Esophagus (tissue), 2 donors: Measurements from ENCODE around the gene TMTC1. TPM values are rescaled to one million over a fixed set of nuclear protein-coding genes. Genes with fewer than 3 reads are reported as not detected.

ENCODE experiments used
- H3K27ac ChIP-seq, 2 donors: one replicate each; pipeline ENCODE4 v1.5.1; 2013; ENCODE audit warnings: low read depth in 2 of 2, mild to moderate bottlenecking in 2 of 2, inconsistent platforms in 1 of 2, low read length in 1 of 2, moderate library complexity in 1 of 2
- H3K27me3 ChIP-seq, 2 donors: one replicate each; pipeline ENCODE4 v1.6.1; 2013; ENCODE audit warnings: low read length in 2 of 2, control low read depth in 1 of 2, mild to moderate bottlenecking in 1 of 2; ENCODE audit not compliant: insufficient read depth in 2 of 2, control insufficient read depth in 1 of 2
- H3K36me3 ChIP-seq, 2 donors: one replicate each; pipeline ENCODE4 v1.6.1; 2013; ENCODE audit warnings: low read length in 1 of 2; ENCODE audit not compliant: control insufficient read depth in 2 of 2, insufficient read depth in 2 of 2
- H3K4me1 ChIP-seq, 2 donors: one replicate each; pipeline ENCODE4 v1.6.1; 2013; ENCODE audit warnings: low read length in 1 of 2; ENCODE audit not compliant: control insufficient read depth in 2 of 2, insufficient read depth in 2 of 2
- H3K4me3 ChIP-seq, 2 donors: one replicate each; pipeline ENCODE4 v1.5.1; 2013; ENCODE audit warnings: low read length in 2 of 2, mild to moderate bottlenecking in 2 of 2, low read depth in 1 of 2, moderate library complexity in 1 of 2
- H3K9me3 ChIP-seq, 2 donors: one replicate each; pipeline ENCODE4 v1.6.1; 2013; ENCODE audit warnings: mild to moderate bottlenecking in 2 of 2, low read depth in 1 of 2, low read length in 1 of 2, moderate library complexity in 1 of 2; ENCODE audit not compliant: control insufficient read depth in 2 of 2, insufficient read depth in 1 of 2
- WGBS, 2 donors: extraction: QIAGEN DNeasy Blood & Tissue Kit; methylation state at CpG; one replicate each; pipeline ENCODE4 v1.1.7; 2013; 5-methylcytosine and 5-hydroxymethylcytosine counted together
- polyA plus RNA-seq, 2 donors: library from polyadenylated mRNA; stranded (reverse); fragments of 200-250 nt; gene quantifications; one replicate each; pipeline ENCODE4 v1.2.3, GENCODE V29; 2013
- donor health status: healthy with polysubstance abuse.
- donor health status: Bipolar disorder and iron deficiency.

The TMTC1 gene
- polyA plus RNA-seq, 2 donors: 1.3 to 1.6 TPM

DNA sequence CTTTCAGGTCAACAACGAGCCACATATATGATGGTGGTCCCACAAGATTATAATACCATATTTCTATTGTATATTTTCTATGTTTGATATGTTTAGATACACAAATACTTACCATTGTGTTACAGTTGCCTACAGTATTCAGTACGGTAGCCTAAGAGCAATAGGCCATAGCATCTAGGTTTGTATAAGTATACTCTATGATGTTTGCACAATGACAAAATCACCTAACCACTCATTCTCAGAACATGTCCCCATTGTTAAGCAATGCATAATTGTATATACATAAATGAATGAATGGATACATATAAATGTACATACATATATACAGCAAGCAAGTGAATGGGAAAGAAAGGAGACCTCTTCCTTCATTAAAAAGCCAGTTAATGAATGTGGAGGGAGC lies 23.8 kb downstream of the TMTC1 start:
- Histone ChIP-seq H3K36me3 (no peaks in the 10 kb centered on the region), H3K27me3 (no peaks in the 10 kb centered on the region), H3K4me3 (no peak overlapping the region), H3K27ac (no peak overlapping the region), H3K9me3 (no peaks in the 10 kb centered on the region), H3K4me1 (no peaks in the 10 kb centered on the region)
- 88 to 90% methylated on average over 2 of the region's 2 CpGs for WGBS, 2 donors

GRCh38 chr12:29756741-29757390 lies 26.9 kb downstream of the TMTC1 start:
- Histone ChIP-seq H3K4me1 (no peaks in the 10 kb centered on the region), H3K36me3 (no peaks in the 10 kb centered on the region), H3K27me3 (no peaks in the 10 kb centered on the region), H3K9me3 (no peaks in the 10 kb centered on the region), H3K4me3 (no peak overlapping the region), H3K27ac (no peak overlapping the region)

GRCh38 chr12:29754235-29755189 lies 29.2 kb downstream of the TMTC1 start:
- Histone ChIP-seq H3K36me3 (no peaks in the 10 kb centered on the region), H3K4me1 (no peaks in the 10 kb centered on the region), H3K9me3 (no peaks in the 10 kb centered on the region), H3K27ac (no peak overlapping the region), H3K4me3 (no peak overlapping the region), H3K27me3 (no peaks in the 10 kb centered on the region)
- 59 to 63% methylated on average over 8 of the region's 8 CpGs for WGBS, 2 donors

- Histone ChIP-seq H3K4me1 (no peaks in the 10 kb centered on the region), H3K27me3 (no peaks in the 10 kb centered on the region), H3K4me3 (no peak overlapping the region), H3K9me3 (no peaks in the 10 kb centered on the region), H3K36me3 (no peaks in the 10 kb centered on the region), H3K27ac (no peak overlapping the region)
- 94 to 97% methylated on average over 3 of the region's 3 CpGs for WGBS, 2 donors
These were observed 31.6 kb downstream of the TMTC1 start for GRCh38 chr12:29752121-29752520.

DNA sequence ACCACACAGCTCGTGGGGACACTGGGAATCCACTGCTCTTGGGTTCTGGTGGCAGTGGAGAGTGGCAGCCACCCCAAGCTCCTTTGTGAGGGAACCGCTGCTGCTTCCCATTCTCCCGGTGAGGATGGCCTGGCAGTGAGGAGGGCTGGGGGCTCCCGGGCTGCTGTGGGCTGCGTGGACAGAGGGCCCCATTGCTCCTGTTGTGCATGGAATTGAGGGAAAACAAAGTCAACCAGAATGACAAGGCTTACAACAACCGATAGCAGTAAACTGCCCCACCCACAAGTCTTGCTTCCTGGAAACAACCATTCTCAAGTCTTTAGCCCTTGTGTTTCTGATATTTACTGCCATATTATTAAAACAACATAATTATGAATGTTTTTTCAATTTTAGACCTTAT lies 32.1 kb downstream of the TMTC1 start:
- 78 to 82% methylated on average over 6 of the region's 6 CpGs for WGBS, 2 donors
- Histone ChIP-seq H3K27me3 (no peaks in the 10 kb centered on the region), H3K4me3 (no peak overlapping the region)

DNA sequence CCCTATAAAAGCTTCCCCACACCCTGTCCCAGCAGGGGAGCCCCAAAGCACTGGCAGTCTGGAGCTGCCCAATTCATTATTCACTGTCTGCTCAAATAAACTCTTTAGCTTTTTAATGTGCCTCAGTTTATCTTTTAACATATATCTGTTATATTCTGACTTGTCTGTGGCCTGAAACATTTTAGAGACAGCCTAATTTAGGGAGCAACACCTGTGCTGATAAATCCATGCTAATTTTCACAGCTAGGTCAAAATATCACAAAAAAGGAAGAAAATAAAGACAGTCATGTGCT lies 32.9 kb downstream of the TMTC1 start:
- Histone ChIP-seq H3K36me3 (no peaks in the 10 kb centered on the region), H3K4me3 (no peak overlapping the region), H3K27ac (no peak overlapping the region), H3K27me3 (no peaks in the 10 kb centered on the region), H3K4me1 (no peaks in the 10 kb centered on the region), H3K9me3 (no peaks in the 10 kb centered on the region)

More for the DNA sequence above, 32.1 kb downstream of the TMTC1 start:
- Histone ChIP-seq H3K27ac (no peak overlapping the region), H3K36me3 (no peaks in the 10 kb centered on the region), H3K9me3 (no peaks in the 10 kb centered on the region), H3K4me1 (no peaks in the 10 kb centered on the region)

GRCh38 chr12:29750131-29750927 lies 33.4 kb downstream of the TMTC1 start:
- H3K4me3 ChIP-seq: no peak overlapping the region
- H3K4me1 ChIP-seq: no peaks in the 10 kb centered on the region
- H3K27me3 ChIP-seq: no peaks in the 10 kb centered on the region
- 44 to 56% methylated on average over 1 of the region's 1 CpG for WGBS, 2 donors
- H3K9me3 ChIP-seq: no peaks in the 10 kb centered on the region
- H3K36me3 ChIP-seq: no peaks in the 10 kb centered on the region
- no peak overlapping the region for H3K27ac ChIP-seq

GRCh38 chr12:29744365-29744764 lies 39.4 kb downstream of the TMTC1 start:
- no peak overlapping the region for H3K4me3 ChIP-seq
- WGBS, 2 donors: 0% methylated on average over 1 of the region's 1 CpG

DNA sequence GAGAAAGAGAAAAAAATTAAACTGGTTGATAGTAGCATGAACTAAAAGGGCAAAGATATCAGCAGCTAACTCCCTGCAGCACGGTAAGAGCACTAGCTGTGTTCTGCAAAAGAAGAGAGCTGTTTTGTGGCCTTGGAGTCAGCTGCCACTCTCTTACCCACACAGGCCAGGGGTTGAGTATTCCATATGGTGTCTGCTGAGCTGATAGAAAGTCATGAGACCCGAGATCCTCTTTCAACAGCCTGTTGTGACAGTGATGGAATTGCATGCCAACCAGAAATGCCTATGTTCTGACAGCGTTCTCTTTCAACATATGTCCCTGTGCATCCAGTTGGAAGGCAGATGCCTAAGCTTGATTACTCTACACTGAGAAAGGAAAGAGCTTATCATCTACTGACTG lies 39.9 kb downstream of the TMTC1 start:
- H3K36me3 ChIP-seq: no peaks in the 10 kb centered on the region
- H3K27me3 ChIP-seq: no peaks in the 10 kb centered on the region
- H3K4me3 ChIP-seq: no peak overlapping the region
- 61 to 69% methylated on average over 3 of the region's 3 CpGs for WGBS, 2 donors
- peaks cover 0 to 5% of the 10 kb centered on the region in 2 donors for H3K4me1 ChIP-seq
- no peak overlapping the region for H3K27ac ChIP-seq
- no peaks in the 10 kb centered on the region for H3K9me3 ChIP-seq

More at GRCh38 chr12:29744365-29744764, 39.4 kb downstream of the TMTC1 start:
- no peaks in the 10 kb centered on the region for H3K9me3 ChIP-seq
- no peaks in the 10 kb centered on the region for H3K36me3 ChIP-seq
- H3K27ac ChIP-seq: no peak overlapping the region
- no peaks in the 10 kb centered on the region for H3K27me3 ChIP-seq
- H3K4me1 ChIP-seq: peaks cover 0 to 2% of the 10 kb centered on the region in 2 donors
